Stimulated activated CD4-positive, alpha-beta T cell treated with anti-CD3 and anti-CD28 coated beads, Interleukin-15, amount 100 ng/mL, for 24 hours (primary cell): ENCODE data around the gene MYF5.

ENCODE experiments used
- DNase-seq: peaks from one replicate; pipeline ENCODE4 v3.0.0-alpha.2; 2020

Gene MYF5

GRCh38 chr12:80708259-80708974, 8.3 kb upstream of the MYF5 start:
- DNase-seq = no peak

GRCh38 chr12:80708975-80709328, 7.8 kb upstream of the MYF5 start:
- DNase-seq = no peak

GRCh38 chr12:80709811-80710726, 6.6 kb upstream of the MYF5 start:
- no peak for DNase-seq

GRCh38 chr12:80710727-80711449, 5.8 kb upstream of the MYF5 start:
- no peak for DNase-seq

GRCh38 chr12:80711866-80712265, 4.8 kb upstream of the MYF5 start:
- no peak for DNase-seq

- no peak for DNase-seq
Measured at GRCh38 chr12:80712866-80713265, 3.8 kb upstream of the MYF5 start.

GRCh38 chr12:80713419-80713818, 3.3 kb upstream of the MYF5 start:
- no peak for DNase-seq

GRCh38 chr12:80714055-80714454, 2.7 kb upstream of the MYF5 start:
- DNase-seq = no peak

GRCh38 chr12:80714846-80715245, 1.9 kb upstream of the MYF5 start:
- no peak for DNase-seq

GRCh38 chr12:80715713-80716249, 931 bp upstream of the MYF5 start:
- no peak for DNase-seq

- DNase-seq = no peak
Measured at GRCh38 chr12:80717856-80718255, 1.1 kb downstream of the MYF5 start.

GRCh38 chr12:80720516-80720915, 3.8 kb downstream of the MYF5 start:
- DNase-seq = no peak

GRCh38 chr12:80721326-80721725, 4.6 kb downstream of the MYF5 start:
- DNase-seq = no peak

- DNase-seq = no peak
Measured at GRCh38 chr12:80745851-80746505, 29.3 kb downstream of the MYF5 start.

GRCh38 chr12:80747800-80748199, 31.1 kb downstream of the MYF5 start:
- no peak for DNase-seq

GRCh38 chr12:80749456-80749855, 32.7 kb downstream of the MYF5 start:
- DNase-seq = no peak

- DNase-seq = no peak
Measured at GRCh38 chr12:80752464-80752863, 35.8 kb downstream of the MYF5 start.

- DNase-seq = no peak
Measured at GRCh38 chr12:80754274-80754673, 37.6 kb downstream of the MYF5 start.

GRCh38 chr12:80756875-80757274, 40.2 kb downstream of the MYF5 start:
- no peak for DNase-seq

- no peak for DNase-seq
Measured at GRCh38 chr12:80761838-80762237, 45.1 kb downstream of the MYF5 start.

GRCh38 chr12:80763874-80764273, 47.2 kb downstream of the MYF5 start:
- no peak for DNase-seq

GRCh38 chr12:80766210-80766609, 49.5 kb downstream of the MYF5 start:
- DNase-seq = no peak

- no peak for DNase-seq
Measured at GRCh38 chr12:80766897-80767296, 50.2 kb downstream of the MYF5 start.
